WTC11 (cell line): Measurements from ENCODE around the gene C5AR1.

ENCODE experiments used
- ATF1 ChIP-seq: sonication (generic); formaldehyde crosslinking; IDR thresholded peaks from 2 replicates; pipeline ENCODE4 v1.8.1; 2023; ENCODE audit warnings: mild to moderate bottlenecking, moderate library complexity, missing genetic modification reagents
- ATF2 ChIP-seq: sonication (generic); formaldehyde crosslinking; IDR thresholded peaks from 2 replicates; pipeline ENCODE4 v1.8.1; 2022; ENCODE audit warnings: low read depth, missing genetic modification reagents, borderline replicate concordance
- CTCF ChIP-seq: fragments of 200-600 bp; IDR thresholded peaks from 2 replicates; pipeline ENCODE4 v1.8.0; 2022; ENCODE audit warnings: antibody characterized with exemption
- ETV6 ChIP-seq: sonication (generic); formaldehyde crosslinking; IDR thresholded peaks from 2 replicates; pipeline ENCODE4 v1.8.1; 2022; ENCODE audit warnings: mild to moderate bottlenecking, missing genetic modification reagents
- JUN ChIP-seq: sonication (generic); formaldehyde crosslinking; IDR thresholded peaks from 2 replicates; pipeline ENCODE4 v1.8.0; 2023; ENCODE audit warnings: mild to moderate bottlenecking, missing genetic modification reagents
- SP1 ChIP-seq: sonication (generic); formaldehyde crosslinking; conservative IDR thresholded peaks from 2 replicates; pipeline ENCODE4 v1.8.1; 2022; ENCODE audit warnings: missing genetic modification reagents
- ZNF138 ChIP-seq: sonication (generic); formaldehyde crosslinking; conservative IDR thresholded peaks from 2 replicates; pipeline ENCODE4 v1.8.1; 2022; ENCODE audit warnings: mild to moderate bottlenecking, moderate library complexity, missing genetic modification reagents
- ZNF263 ChIP-seq: sonication (generic); formaldehyde crosslinking; IDR thresholded peaks from 2 replicates; pipeline ENCODE4 v1.8.1; 2022; ENCODE audit warnings: low read depth, mild to moderate bottlenecking, moderate library complexity, missing genetic modification reagents
- ZNF425 ChIP-seq: fragments of 250-450 bp; sonication (Bioruptor Pico); conservative IDR thresholded peaks from 2 replicates; pipeline ENCODE4 v1.9.0; 2021; ENCODE audit warnings: mild to moderate bottlenecking
- ZNF671 ChIP-seq: fragments of 250-450 bp; sonication (Bioruptor Pico); IDR thresholded peaks from 2 replicates; pipeline ENCODE4 v1.8.0; 2021; ENCODE audit warnings: mild to moderate bottlenecking

- TF ChIP-seq CTCF (peak; percentile 96), JUN (no peak), ETV6 (CRISPR knock-in tag) (no peak), ZNF138 (CRISPR knock-in tag) (no peak), ATF1 (CRISPR knock-in tag) (no peak), SP1 (no peak), ATF2 (CRISPR knock-in tag) (no peak), ZNF671 (CRISPR knock-in tag) (no peak), ZNF263 (CRISPR knock-in tag) (no peak), ZNF425 (CRISPR knock-in tag) (no peak)
These were observed 4.3 kb upstream of the C5AR1 start for GRCh38 chr19:47305309-47305751.
